Endodermal cell (in vitro differentiated cells): ENCODE results near the gene C2CD4C. TPM values are rescaled to one million over a fixed set of nuclear protein-coding genes. Genes with fewer than 3 reads are reported as not detected.
"Not testable (repeated sequence)": the region's sequence is repeated elsewhere in the genome, so short reads cannot be mapped to it uniquely, and the experiment has no call there.

Experiments used
- DNase-seq: peaks from one replicate; pipeline ENCODE4 v3.0.0-alpha.2; 2017
- H3K27ac ChIP-seq: 2 replicates; pipeline ENCODE4 v1.5.1; 2013; ENCODE audit warnings: mild to moderate bottlenecking, low read depth, low read length, moderate library complexity
- H3K27me3 ChIP-seq: 2 replicates; pipeline ENCODE4 v1.6.1; 2013; ENCODE audit warnings: mild to moderate bottlenecking, low read length, moderate library complexity; ENCODE audit not compliant: insufficient read depth, control insufficient read depth, poor library complexity, severe bottlenecking
- H3K36me3 ChIP-seq: 2 replicates; pipeline ENCODE4 v1.7.0; 2013; ENCODE audit warnings: mild to moderate bottlenecking, low read length, moderate library complexity; ENCODE audit not compliant: control insufficient read depth, insufficient read depth
- H3K4me1 ChIP-seq: one replicate; pipeline ENCODE4 v1.7.0; 2013; ENCODE audit warnings: low read length; ENCODE audit not compliant: control insufficient read depth, insufficient read depth
- H3K4me3 ChIP-seq: 2 replicates; pipeline ENCODE4 v1.5.1; 2013; ENCODE audit warnings: mild to moderate bottlenecking, low read length, moderate library complexity
- H3K9ac ChIP-seq: 2 replicates; pipeline ENCODE4 v1.6.1; 2013; ENCODE audit warnings: mild to moderate bottlenecking, low read length, moderate library complexity; ENCODE audit not compliant: poor library complexity, severe bottlenecking; ENCODE audit errors: extremely low read depth
- H3K9me3 ChIP-seq: 2 replicates; pipeline ENCODE4 v1.6.1; 2013; ENCODE audit warnings: mild to moderate bottlenecking, low read length, moderate library complexity; ENCODE audit not compliant: control insufficient read depth
- H3K27ac Mint-ChIP-seq: 2 replicates; pipeline ENCODE4 v1.8.0; 2020; ENCODE audit warnings: mixed read lengths
- H3K27me3 Mint-ChIP-seq: 2 replicates; pipeline ENCODE4 v1.8.0; 2021; ENCODE audit warnings: mild to moderate bottlenecking, mixed read lengths; ENCODE audit not compliant: insufficient read depth
- H3K36me3 Mint-ChIP-seq: 2 replicates; pipeline ENCODE4 v1.8.0; 2020; ENCODE audit warnings: low read depth, mixed read lengths
- H3K4me1 Mint-ChIP-seq: 2 replicates; pipeline ENCODE4 v1.8.0; 2020; ENCODE audit warnings: mixed read lengths
- H3K4me3 Mint-ChIP-seq: 2 replicates; pipeline ENCODE4 v1.8.0; 2020; ENCODE audit warnings: mild to moderate bottlenecking, moderate library complexity, mixed read lengths
- H3K9me3 Mint-ChIP-seq: 2 replicates; pipeline ENCODE4 v1.8.0; 2020; ENCODE audit warnings: mild to moderate bottlenecking, mixed read lengths
- WGBS, 2 experiments: methylation state at CpG; one replicate each; pipeline versions ENCODE4 v1.1.5 to v1.1.7; 2013; ENCODE audit warnings: missing lambda C conversion rate in 2 of 2, mixed read lengths in 1 of 2; ENCODE audit not compliant: insufficient coverage in 1 of 2, insufficient read length in 1 of 2; 5-methylcytosine and 5-hydroxymethylcytosine counted together
- total RNA-seq, 2 donors: library from RNA; stranded (reverse); fragmentation: NEBNext Ultra II Directional in 1 of 2; extraction: Animal tissue kit (Norgen Biotek cat#: 25700) in 1 of 2; gene quantifications; 2 replicates in 1 of 2; 3 replicates in 1 of 2; pipeline ENCODE4 v1.2.1, GENCODE V29; 2021
- TF ChIP-seq, protein P1 (sequence below): fragments of 200-600 bp; sonication (generic); conservative IDR thresholded peaks from 2 replicates; pipeline ENCODE4 v1.5.0; 2021; ENCODE audit warnings: antibody characterized with exemption, mild to moderate bottlenecking

The C2CD4C gene
- total RNA-seq, 2 donors from 2014 or later = 5.6 to 25.0 TPM

DNA sequence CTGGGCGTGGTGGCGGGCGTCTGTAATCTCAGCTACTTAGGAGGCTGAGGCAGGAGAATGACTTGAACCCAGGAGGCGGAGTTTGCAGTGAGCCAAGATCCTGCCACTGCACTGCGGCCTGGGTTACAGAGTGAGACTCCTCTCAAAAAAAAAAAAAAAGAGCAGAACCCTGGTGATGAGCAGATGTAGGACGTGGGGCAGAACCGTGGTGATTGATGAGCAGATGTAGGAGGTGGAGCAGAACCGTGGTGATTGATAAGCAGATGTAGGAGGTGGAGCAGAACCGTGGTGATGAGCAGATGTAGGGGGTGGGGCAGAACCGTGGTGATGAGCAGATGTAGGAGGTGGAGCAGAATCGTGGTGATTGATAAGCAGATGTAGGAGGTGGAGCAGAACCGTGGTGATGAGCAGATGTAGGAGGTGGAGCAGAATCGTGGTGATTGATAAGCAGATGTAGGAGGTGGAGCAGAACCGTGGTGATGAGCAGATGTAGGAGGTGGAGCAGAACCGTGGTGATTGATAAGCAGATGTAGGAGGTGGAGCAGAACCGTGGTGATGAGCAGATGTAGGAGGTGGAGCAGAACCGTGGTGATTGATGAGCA is 28.2 kb downstream of the C2CD4C start:
- not testable (repeated sequence) for H3K4me3 Mint-ChIP-seq, DNase-seq, H3K36me3 ChIP-seq, H3K36me3 Mint-ChIP-seq, H3K27ac Mint-ChIP-seq, H3K9me3 Mint-ChIP-seq, H3K9me3 ChIP-seq, H3K4me1 ChIP-seq, H3K27me3 ChIP-seq, H3K4me3 ChIP-seq, H3K9ac ChIP-seq, H3K27ac ChIP-seq
- Mint-ChIP-seq H3K4me1 (peaks cover 16% of the 10 kb centered on the region), H3K27me3 (peaks cover 20% of the 10 kb centered on the region)
- WGBS, 2 experiments = 88 to 98% methylated on average over 5 to 9 of the region's 17 CpGs

DNA sequence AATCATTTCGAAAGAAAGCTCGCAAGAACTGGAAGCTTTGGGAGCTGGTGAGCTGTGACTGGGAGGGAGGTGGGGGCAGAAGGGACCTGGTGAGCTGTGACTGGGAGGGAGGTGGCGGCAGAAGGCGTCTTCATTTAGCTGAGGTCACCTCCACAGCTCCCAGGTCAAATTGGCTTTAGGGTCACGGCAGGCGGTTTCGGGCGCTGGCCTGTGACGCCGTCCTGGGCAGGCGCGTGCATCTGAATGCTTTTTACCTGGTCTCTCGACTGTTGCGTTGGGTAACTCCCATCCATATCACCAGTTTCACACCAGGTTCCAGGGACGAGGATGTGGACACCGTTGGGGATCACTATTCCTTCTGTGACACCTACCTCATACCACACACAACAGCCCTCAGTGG is 29.2 kb downstream of the C2CD4C start:
- Mint-ChIP-seq H3K27me3 (peaks cover 20% of the 10 kb centered on the region), H3K4me3 (no peak overlapping the region), H3K9me3 (peaks cover 2% of the 10 kb centered on the region), H3K4me1 (peaks cover 9% of the 10 kb centered on the region), H3K36me3 (no peaks in the 10 kb centered on the region), H3K27ac (no peak overlapping the region)
- H3K36me3 ChIP-seq = no peaks in the 10 kb centered on the region
- peaks cover 6% of the 10 kb centered on the region for H3K4me1 ChIP-seq
- TF ChIP-seq, protein P1, sequence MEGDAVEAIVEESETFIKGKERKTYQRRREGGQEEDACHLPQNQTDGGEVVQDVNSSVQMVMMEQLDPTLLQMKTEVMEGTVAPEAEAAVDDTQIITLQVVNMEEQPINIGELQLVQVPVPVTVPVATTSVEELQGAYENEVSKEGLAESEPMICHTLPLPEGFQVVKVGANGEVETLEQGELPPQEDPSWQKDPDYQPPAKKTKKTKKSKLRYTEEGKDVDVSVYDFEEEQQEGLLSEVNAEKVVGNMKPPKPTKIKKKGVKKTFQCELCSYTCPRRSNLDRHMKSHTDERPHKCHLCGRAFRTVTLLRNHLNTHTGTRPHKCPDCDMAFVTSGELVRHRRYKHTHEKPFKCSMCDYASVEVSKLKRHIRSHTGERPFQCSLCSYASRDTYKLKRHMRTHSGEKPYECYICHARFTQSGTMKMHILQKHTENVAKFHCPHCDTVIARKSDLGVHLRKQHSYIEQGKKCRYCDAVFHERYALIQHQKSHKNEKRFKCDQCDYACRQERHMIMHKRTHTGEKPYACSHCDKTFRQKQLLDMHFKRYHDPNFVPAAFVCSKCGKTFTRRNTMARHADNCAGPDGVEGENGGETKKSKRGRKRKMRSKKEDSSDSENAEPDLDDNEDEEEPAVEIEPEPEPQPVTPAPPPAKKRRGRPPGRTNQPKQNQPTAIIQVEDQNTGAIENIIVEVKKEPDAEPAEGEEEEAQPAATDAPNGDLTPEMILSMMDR = no peak
- H3K9me3 ChIP-seq = no peaks in the 10 kb centered on the region
- H3K27me3 ChIP-seq = no peaks in the 10 kb centered on the region
- H3K27ac ChIP-seq = no peak overlapping the region
- H3K9ac ChIP-seq = no peak overlapping the region
- 95% methylated on average over 10 to 16 of the region's 16 CpGs for WGBS, 2 experiments
- no peak for DNase-seq
- H3K4me3 ChIP-seq = no peak overlapping the region

DNA sequence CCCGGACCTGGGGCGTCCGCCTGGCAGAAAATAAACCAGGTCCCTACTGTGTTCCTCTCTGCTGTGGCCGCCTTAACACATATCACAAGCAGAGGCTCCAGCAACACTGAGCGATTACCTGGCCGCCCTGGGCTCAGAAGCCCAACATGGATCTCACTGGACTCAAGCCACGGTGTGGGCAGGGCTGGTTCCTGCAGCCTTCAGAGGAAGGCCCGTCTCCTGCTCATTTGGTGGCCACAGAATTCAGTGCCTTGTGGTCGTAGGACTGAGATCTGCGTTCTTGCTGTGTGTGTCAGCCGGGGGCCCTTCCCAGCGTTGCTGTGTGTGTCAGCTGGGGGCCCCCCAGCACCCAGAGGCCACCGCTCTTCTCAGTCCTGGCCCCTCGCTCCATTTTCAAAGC is 30.2 kb downstream of the C2CD4C start:
- Mint-ChIP-seq H3K9me3 (peaks cover 2% of the 10 kb centered on the region), H3K27ac (no peak overlapping the region), H3K4me1 (no peaks in the 10 kb centered on the region), H3K27me3 (peaks cover 22% of the 10 kb centered on the region), H3K4me3 (no peak overlapping the region), H3K36me3 (no peaks in the 10 kb centered on the region)
- no peaks in the 10 kb centered on the region for H3K4me1 ChIP-seq
- no peaks in the 10 kb centered on the region for H3K27me3 ChIP-seq
- H3K27ac ChIP-seq = no peak overlapping the region
- no peak overlapping the region for H3K9ac ChIP-seq
- no peaks in the 10 kb centered on the region for H3K9me3 ChIP-seq
- H3K36me3 ChIP-seq = no peaks in the 10 kb centered on the region
- TF ChIP-seq, protein P1 = no peak
- no peak overlapping the region for H3K4me3 ChIP-seq
- DNase-seq = no peak
- 94 to 95% methylated on average over 12 to 14 of the region's 14 CpGs for WGBS, 2 experiments
